GM10266 (cell line): ENCODE measurements around the gene AK4.

ENCODE experiments used
- DNase-seq: peaks from one replicate; pipeline ENCODE4 v3.0.0; 2012; ENCODE audit errors: extremely low spot score
- CTCF ChIP-seq: IDR thresholded peaks from 2 replicates; pipeline ENCODE4 v1.5.1; 2012; ENCODE audit warnings: mild to moderate bottlenecking, low read depth; ENCODE audit not compliant: control insufficient read depth, insufficient read depth; ENCODE audit errors: missing control alignments

AK4 gene

GRCh38 chr1:65209005-65209885 is 61.2 kb downstream of the AK4 start:
- DNase-seq = peak; percentile 38

GRCh38 chr1:65210325-65210724 is 62.3 kb downstream of the AK4 start:
- TF ChIP-seq CTCF = no peak
- no peak for DNase-seq

More at GRCh38 chr1:65209005-65209885, 61.2 kb downstream of the AK4 start:
- peak; percentile 45 for TF ChIP-seq CTCF

GRCh38 chr1:65211331-65211730 is 63.3 kb downstream of the AK4 start:
- no peak for TF ChIP-seq CTCF
- no peak for DNase-seq

GRCh38 chr1:65213271-65214023 is 65.4 kb downstream of the AK4 start:
- no peak for TF ChIP-seq CTCF
- no peak for DNase-seq

GRCh38 chr1:65214340-65215027 is 66.5 kb downstream of the AK4 start:
- no peak for TF ChIP-seq CTCF
- no peak for DNase-seq

GRCh38 chr1:65216989-65217388 is 69.0 kb downstream of the AK4 start:
- no peak for DNase-seq
- TF ChIP-seq CTCF = no peak
